ENCODE results near the gene SIK2. TPM values are rescaled to one million over a fixed set of nuclear protein-coding genes. Genes with fewer than 3 reads are reported as not detected.

Gene SIK2
- total RNA-seq, 1 donor from 2014 or later: 10.0 TPM

GRCh38 chr11:111559800-111560464 lies 42.3 kb upstream of the SIK2 start:
- ATAC-seq (ENCODE audit: low read depth): no peak
- CTCF ChIA-PET: interaction anchor here (1.7 to 4.4 kb wide), 2 partner anchors 217 to 283 kb away, joined by 8 to 16 read pairs; no protein-coding TSS in a partner anchor
- POLR2A ChIA-PET: no interaction called here

GRCh38 chr11:111560800-111561199 lies 41.4 kb upstream of the SIK2 start:
- Mint-ChIP-seq H3K36me3 (ENCODE audit: low read depth) (no peaks in the 10 kb centered on the region), H3K27me3 (peaks cover 7% of the 10 kb centered on the region), H3K4me3 (no peak overlapping the region), H3K9me3 (peaks cover 5% of the 10 kb centered on the region), H3K4me1 (no peaks in the 10 kb centered on the region), H3K27ac (no peak overlapping the region)
- no peak for DNase-seq
- ChIA-PET POLR2A (no interaction called here), CTCF (interaction anchor here (1.7 to 4.4 kb wide), 3 partner anchors 216 to 282 kb away, joined by 6 to 16 read pairs (median 8); no protein-coding TSS in a partner anchor)
- TF ChIP-seq CTCF (IDR thresholded peaks at IDR 0.05): no peak
- intact Hi-C loops (cut with micrococcal nuclease): loop anchor here (5.0 kb wide), 1 partner anchor 278 kb away; no protein-coding TSS in a partner anchor
- ATAC-seq (ENCODE audit: low read depth): no peak

More at GRCh38 chr11:111559800-111560464, 42.3 kb upstream of the SIK2 start:
- no peak for TF ChIP-seq CTCF (IDR thresholded peaks at IDR 0.05)
- Mint-ChIP-seq H3K36me3 (ENCODE audit: low read depth) (no peaks in the 10 kb centered on the region), H3K4me1 (no peaks in the 10 kb centered on the region), H3K9me3 (peaks cover 8% of the 10 kb centered on the region), H3K27me3 (peaks cover 7% of the 10 kb centered on the region), H3K4me3 (no peak overlapping the region), H3K27ac (no peak overlapping the region)
- no peak for DNase-seq
- intact Hi-C loops (cut with micrococcal nuclease): loop anchor here (5.0 kb wide), 1 partner anchor 278 kb away; no protein-coding TSS in a partner anchor

GRCh38 chr11:111561306-111561705 lies 40.9 kb upstream of the SIK2 start:
- CTCF ChIA-PET: interaction anchor here (2.0 to 4.4 kb wide), 2 partner anchors 216 to 281 kb away, joined by 6 to 16 read pairs; no protein-coding TSS in a partner anchor
- no peak overlapping the region for H3K4me3 Mint-ChIP-seq
- POLR2A ChIA-PET: no interaction called here
- intact Hi-C loops (cut with micrococcal nuclease): loop anchor here (5.0 kb wide), 1 partner anchor 279 kb away; no protein-coding TSS in a partner anchor
- no peak for DNase-seq
- peaks cover 5% of the 10 kb centered on the region for H3K9me3 Mint-ChIP-seq
- peaks cover 7% of the 10 kb centered on the region for H3K27me3 Mint-ChIP-seq
- no peaks in the 10 kb centered on the region for H3K36me3 Mint-ChIP-seq (ENCODE audit: low read depth)
- no peaks in the 10 kb centered on the region for H3K4me1 Mint-ChIP-seq
- no peak overlapping the region for H3K27ac Mint-ChIP-seq
- TF ChIP-seq CTCF (IDR thresholded peaks at IDR 0.05): no peak
- no peak for ATAC-seq (ENCODE audit: low read depth)

- no peak for DNase-seq
- H3K9me3 Mint-ChIP-seq: peaks cover under 1% of the 10 kb centered on the region
- CTCF ChIA-PET: interaction anchor here (1.5 to 4.4 kb wide), 3 partner anchors 215 to 280 kb away, joined by 3 to 16 read pairs (median 6); no protein-coding TSS in a partner anchor
- TF ChIP-seq CTCF (IDR thresholded peaks at IDR 0.05): no peak
- intact Hi-C loops (cut with micrococcal nuclease): loop anchor here (5.0 kb wide), 1 partner anchor 280 kb away; no protein-coding TSS in a partner anchor
- no peak for ATAC-seq (ENCODE audit: low read depth)
- POLR2A ChIA-PET: no interaction called here
- no peak overlapping the region for H3K27ac Mint-ChIP-seq
- H3K36me3 Mint-ChIP-seq (ENCODE audit: low read depth): no peaks in the 10 kb centered on the region
- H3K4me3 Mint-ChIP-seq: no peak overlapping the region
- peaks cover 6% of the 10 kb centered on the region for H3K27me3 Mint-ChIP-seq
- no peaks in the 10 kb centered on the region for H3K4me1 Mint-ChIP-seq
These were observed 40.4 kb upstream of the SIK2 start for GRCh38 chr11:111561791-111562325.
